Effector memory CD4-positive, alpha-beta T cell (primary cell): ENCODE results near the gene TMED1.
"Not testable (repeated sequence)": the region's sequence is repeated elsewhere in the genome, so short reads cannot be mapped to it uniquely, and the experiment has no call there.

ENCODE experiments used
- DNase-seq, 3 donors: peaks; one replicate each; pipeline ENCODE4 v3.0.0-alpha.2; 2020
- H3K27ac ChIP-seq: 2 replicates; pipeline ENCODE4 v1.7.0; 2013; ENCODE audit warnings: mild to moderate bottlenecking, low read length, moderate library complexity; ENCODE audit not compliant: insufficient read depth, poor library complexity, severe bottlenecking
- H3K27me3 ChIP-seq: replicated peaks from 2 replicates; pipeline ENCODE4 v1.7.0; 2013; ENCODE audit warnings: mild to moderate bottlenecking, low read length; ENCODE audit not compliant: insufficient read depth, control insufficient read depth, poor library complexity, severe bottlenecking
- H3K36me3 ChIP-seq: 2 replicates; pipeline ENCODE4 v1.7.0; 2013; ENCODE audit warnings: mild to moderate bottlenecking, low read length, moderate library complexity; ENCODE audit not compliant: control insufficient read depth, insufficient read depth
- H3K4me1 ChIP-seq: 2 replicates; pipeline ENCODE4 v1.7.0; 2013; ENCODE audit warnings: low read length, mild to moderate bottlenecking; ENCODE audit not compliant: control insufficient read depth, insufficient read depth, poor library complexity, severe bottlenecking
- H3K4me3 ChIP-seq: 2 replicates; pipeline ENCODE4 v1.7.0; 2013; ENCODE audit warnings: low read length, low read depth, mild to moderate bottlenecking; ENCODE audit not compliant: insufficient read depth, poor library complexity, severe bottlenecking
- H3K9me3 ChIP-seq: 2 replicates; pipeline ENCODE4 v1.7.0; 2013; ENCODE audit warnings: mild to moderate bottlenecking, low read length, moderate library complexity; ENCODE audit not compliant: control insufficient read depth

Gene TMED1

DNA sequence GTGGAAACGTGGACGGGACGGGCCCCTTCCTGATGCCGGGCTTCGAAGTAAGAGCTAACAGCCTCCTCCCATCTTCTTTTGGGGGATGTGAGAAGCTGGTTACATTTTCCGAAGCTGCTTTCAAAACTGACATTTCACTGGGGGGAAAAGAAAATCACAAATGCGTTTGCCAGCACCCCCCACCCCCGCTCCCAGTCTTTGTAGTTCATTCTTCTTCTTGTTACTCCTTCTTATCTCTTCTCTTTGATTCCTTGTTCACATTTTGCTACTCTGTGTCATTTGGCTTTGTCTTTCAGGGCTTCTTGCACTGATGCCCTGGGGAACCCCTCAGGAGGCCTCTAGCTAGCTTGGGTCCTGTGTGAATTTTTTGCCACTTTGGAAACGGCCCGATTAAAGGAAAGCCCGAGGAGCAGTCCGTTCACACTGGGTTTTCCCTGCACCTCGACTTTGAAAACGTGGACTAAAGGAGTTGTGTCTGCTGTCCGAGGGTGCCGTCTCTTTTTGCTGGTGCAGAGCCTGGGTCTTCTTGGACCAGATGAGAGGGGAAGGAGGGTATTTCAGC lies 36.6 kb upstream of the TMED1 start:
- Histone ChIP-seq H3K36me3 (no peaks in the 10 kb centered on the region), H3K9me3 (no peaks in the 10 kb centered on the region), H3K4me3 (peak overlapping the region; percentile 63), H3K27me3 (no peaks in the 10 kb centered on the region), H3K4me1 (peaks cover 9% of the 10 kb centered on the region), H3K27ac (no peak overlapping the region)
- DNase-seq = no peak

DNA sequence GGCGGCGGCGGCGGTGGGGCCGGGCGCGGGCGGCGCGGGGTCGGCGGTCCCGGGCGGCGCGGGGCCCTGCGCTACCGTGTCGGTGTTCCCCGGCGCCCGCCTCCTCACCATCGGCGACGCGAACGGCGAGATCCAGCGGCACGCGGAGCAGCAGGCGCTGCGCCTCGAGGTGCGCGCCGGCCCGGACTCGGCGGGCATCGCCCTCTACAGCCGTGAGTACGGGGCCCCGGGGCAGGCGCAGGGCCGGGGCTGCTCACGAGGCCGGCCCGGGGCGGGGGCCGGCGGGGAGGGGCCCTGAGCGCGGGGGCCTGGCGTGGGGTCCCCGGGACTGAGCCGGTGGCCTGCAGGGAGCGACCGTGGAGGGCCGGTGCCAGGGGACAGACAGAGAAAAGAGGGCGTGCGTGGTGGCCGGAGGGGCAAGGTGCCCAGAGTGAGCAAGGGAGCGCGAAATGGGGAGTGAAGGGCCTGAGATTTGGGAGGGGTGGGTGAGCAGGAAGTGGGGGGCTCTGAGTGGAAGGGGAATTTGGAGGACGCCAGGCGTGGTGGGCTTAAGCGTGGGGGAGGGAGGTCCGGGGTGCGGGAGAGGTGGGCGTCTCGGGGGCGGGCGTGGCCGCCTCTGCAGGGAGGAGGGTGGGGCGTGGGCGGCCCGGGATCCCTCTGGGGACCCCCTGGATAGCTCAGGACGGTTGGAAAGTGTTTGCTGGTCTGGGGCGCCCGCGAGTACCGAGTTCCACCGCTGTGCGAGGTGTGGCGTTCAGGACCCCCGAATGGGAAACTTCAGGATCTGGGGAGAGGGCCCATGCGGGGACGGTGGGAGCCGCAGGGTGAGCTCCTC lies 35.9 kb upstream of the TMED1 start:
- no peaks in the 10 kb centered on the region for H3K27me3 ChIP-seq
- peak in 1 of 3 donors; percentile 3 for DNase-seq

DNA sequence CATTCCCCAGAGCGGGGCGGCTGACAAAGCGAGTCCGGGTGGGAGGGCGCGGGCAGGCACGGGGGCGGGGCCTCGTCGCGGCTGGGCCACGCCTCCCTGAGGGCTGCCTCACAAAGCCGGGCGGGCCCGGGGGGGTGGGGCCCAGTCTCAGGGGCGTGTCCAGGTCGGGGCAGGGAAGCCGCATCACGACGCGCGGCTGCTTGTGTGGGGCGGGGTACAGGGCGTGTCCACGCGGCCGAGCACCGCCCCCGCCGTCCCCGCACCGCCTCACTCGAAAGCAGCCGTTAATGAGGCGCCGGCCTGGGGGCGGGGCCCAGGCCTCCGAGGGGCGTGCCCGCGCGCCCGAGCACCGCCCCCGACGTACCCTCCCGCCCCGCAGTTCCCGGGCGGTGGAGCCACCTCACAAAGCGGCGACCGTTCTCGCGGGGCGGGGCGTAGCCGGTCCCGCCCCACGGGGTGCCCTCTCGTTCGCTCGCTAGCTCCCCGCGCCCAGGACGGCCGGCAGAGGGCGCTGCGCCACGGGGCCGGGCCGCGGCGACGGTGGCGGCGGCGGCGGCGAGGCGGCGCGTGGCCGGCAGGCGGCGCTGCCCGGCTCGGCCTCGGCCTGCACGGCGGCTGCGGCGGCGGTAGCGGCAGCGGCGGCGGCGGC lies 35.1 kb upstream of the TMED1 start, which contains the start of gene CARM1:
CARM1 (plus strand) TSS at position 599 of the 649 bp plus-strand sequence. CDS start 150 bp downstream, outside the sequence.
- Histone ChIP-seq H3K27ac (peak within 1 kb of the TSS; percentile 46), H3K27me3 (no peaks in the 10 kb centered on the region), H3K36me3 (no peaks in the 10 kb centered on the region), H3K4me1 (peaks cover 9% of the 10 kb centered on the region), H3K4me3 (peak within 1 kb of the TSS; percentile 63), H3K9me3 (no peaks in the 10 kb centered on the region)
- DNase-seq = peak; percentile 99 to 100 (median 99)

More for the DNA sequence above, 35.9 kb upstream of the TMED1 start:
- H3K36me3 ChIP-seq = no peaks in the 10 kb centered on the region
- H3K9me3 ChIP-seq = no peaks in the 10 kb centered on the region
- peaks cover 9% of the 10 kb centered on the region for H3K4me1 ChIP-seq
- peak overlapping the region; percentile 63 for H3K4me3 ChIP-seq
- H3K27ac ChIP-seq = peak overlapping the region; percentile 42

DNA sequence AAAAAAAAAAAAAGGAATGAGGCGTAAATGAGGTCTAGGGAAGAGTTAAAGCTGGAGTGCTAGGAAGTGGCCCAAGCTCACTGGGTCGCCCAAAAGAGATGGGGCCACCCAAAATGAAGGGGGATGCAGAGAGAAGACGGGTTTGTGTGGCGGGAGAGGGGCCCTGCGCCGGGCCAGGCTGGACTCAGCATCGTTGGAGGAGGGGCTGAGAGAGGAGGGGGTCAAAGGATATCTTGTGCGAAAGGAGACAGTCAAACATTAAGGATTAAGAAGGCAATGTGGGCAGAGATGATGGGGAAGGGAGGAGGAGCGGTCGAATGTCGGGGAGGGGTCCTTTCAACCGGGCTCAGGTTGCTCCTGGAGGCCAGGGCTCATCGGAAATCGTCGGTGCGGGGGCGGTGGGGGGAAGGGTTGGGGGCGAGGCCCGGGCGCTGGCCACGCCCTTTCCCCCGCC lies 34.5 kb upstream of the TMED1 start:
- H3K27me3 ChIP-seq = no peaks in the 10 kb centered on the region
- H3K4me3 ChIP-seq = peak overlapping the region; percentile 45
- peaks cover 9% of the 10 kb centered on the region for H3K4me1 ChIP-seq
- peak overlapping the region; percentile 46 for H3K27ac ChIP-seq
- no peaks in the 10 kb centered on the region for H3K9me3 ChIP-seq
- H3K36me3 ChIP-seq = no peaks in the 10 kb centered on the region
- DNase-seq = no peak

DNA sequence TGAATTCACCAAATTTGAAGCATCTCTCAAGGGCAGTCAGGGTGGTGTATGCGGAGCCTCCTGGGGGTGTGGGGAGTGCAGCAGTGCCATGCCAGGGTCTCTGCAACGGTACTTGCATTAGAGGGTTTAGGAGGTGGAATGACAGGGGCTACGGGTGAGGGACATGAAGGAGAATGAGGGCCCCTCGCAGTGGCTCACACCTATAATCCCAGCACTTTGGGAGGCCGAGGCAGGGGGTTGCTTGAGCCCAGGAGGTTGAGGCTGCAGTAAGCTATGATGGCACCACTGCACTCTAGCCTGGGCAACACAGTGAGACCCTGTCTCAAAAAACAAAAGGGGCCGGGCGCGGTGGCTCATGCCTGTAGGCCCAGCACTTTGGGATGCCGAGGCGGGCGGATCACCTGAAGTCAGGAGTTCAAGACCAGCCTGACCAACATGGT lies 33.9 kb upstream of the TMED1 start:
- H3K9me3 ChIP-seq, H3K27me3 ChIP-seq, H3K36me3 ChIP-seq, H3K27ac ChIP-seq, H3K4me3 ChIP-seq, DNase-seq, H3K4me1 ChIP-seq: not testable (repeated sequence)

DNA sequence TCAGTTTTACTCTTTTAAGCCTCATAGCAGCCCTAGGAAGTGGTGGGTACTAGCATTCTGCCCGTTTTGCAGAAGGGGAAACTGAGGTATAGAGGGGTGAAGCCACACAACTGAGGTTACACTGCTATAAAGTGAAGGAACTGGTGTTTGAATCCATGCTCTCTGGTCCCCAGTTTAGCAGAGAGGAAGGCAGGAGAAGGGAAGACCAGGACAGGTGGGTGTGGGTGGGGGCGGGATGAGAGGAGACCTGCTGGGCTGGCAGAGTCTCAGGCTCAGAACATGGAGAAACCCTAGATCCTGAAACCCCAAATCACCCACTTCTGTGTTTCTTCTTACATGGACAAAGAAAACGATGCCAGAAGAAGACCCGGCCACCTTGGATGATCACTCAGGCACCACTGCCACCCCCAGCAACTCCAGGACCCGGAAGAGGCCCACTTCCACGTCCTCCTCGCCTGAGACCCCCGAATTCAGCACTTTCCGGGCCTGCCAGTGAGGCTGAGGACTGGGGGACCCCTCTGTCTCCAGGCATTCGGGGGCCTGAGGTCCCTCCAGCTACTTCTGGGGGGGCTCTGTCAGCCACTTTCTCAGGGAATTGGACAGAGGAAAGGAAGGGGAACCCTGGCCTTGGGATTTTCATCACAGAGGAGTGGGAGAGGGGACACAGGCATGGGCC lies 33.0 kb upstream of the TMED1 start:
- Histone ChIP-seq H3K4me1 (peaks cover 16% of the 10 kb centered on the region), H3K9me3 (no peaks in the 10 kb centered on the region), H3K36me3 (no peaks in the 10 kb centered on the region), H3K27ac (no peak overlapping the region), H3K4me3 (no peak overlapping the region), H3K27me3 (no peaks in the 10 kb centered on the region)
- DNase-seq = no peak

DNA sequence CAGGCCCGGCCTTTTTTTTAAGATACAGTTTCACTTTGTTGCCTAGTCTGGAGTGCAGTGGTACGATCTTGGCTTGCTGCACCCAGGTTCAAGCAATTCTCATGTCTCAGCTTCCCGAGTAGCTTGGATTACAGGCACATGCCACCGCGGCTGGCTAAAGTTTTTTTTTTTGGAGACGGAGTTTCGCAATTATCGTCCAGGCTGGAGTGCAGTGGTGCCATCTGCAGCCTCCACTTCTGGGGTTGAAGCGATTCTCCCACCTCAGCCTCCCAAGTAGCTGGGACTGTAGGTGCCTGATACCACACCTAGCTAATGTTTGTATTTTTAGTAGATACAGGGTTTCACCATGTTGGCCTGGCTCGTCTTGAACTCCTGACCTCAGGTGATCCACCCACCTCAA lies 30.5 kb upstream of the TMED1 start:
- no peak for DNase-seq
- Histone ChIP-seq H3K4me1 (peaks cover 12% of the 10 kb centered on the region), H3K9me3 (no peaks in the 10 kb centered on the region), H3K36me3 (no peaks in the 10 kb centered on the region), H3K27ac (no peak overlapping the region), H3K27me3 (no peaks in the 10 kb centered on the region), H3K4me3 (no peak overlapping the region)

DNA sequence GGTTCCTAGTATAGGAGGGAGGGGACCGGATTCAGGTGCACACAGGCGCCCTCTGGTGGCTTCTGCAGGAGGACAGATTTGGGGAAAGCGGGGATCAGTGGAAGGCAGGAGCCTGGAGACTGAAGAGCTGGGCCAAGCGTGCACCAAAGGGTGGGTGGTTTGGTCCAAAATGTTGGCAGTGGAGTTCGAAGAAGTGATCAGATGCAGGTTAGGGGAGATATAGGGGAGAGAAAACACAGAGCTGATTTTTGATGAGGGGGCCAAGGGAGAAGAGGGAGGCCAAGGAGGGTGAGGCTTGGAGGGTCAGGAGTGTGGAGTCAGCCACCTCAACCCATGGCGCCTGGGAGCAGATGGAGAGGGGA lies 28.5 kb upstream of the TMED1 start:
- Histone ChIP-seq H3K4me3 (no peak overlapping the region), H3K36me3 (no peaks in the 10 kb centered on the region), H3K4me1 (peaks cover 8% of the 10 kb centered on the region), H3K27ac (no peak overlapping the region), H3K9me3 (no peaks in the 10 kb centered on the region), H3K27me3 (no peaks in the 10 kb centered on the region)
- DNase-seq = peak; percentile 58 to 73 (median 60)

DNA sequence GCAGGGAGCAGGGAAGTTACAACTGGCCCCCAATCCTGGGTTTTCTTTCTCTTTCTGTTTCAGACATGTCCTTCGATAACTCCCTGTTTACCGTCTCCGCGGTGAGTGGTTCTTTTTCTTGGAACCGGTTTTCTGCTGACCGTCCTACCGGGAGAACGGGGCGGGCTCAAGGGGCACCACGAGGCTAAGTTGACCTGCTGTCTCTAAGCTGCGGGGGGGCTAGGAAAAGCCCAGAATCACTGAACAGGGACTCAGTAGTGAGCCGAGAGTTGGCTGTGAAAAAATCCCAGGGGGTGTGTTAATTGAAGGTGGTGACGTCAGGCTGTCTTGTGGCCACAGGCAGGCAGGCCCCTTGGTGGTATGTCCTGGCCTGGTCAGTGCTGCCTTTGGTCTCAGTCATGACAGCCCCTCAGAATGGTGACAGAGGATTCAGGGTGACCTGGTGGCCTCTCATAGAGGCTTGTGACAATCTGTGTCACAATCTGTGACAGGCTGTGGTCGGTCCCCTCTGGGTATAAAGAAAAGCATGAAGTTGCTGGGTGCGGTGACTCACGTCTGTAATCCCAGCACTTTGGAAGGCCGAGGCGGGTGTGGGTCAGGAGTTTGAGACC lies 27.2 kb upstream of the TMED1 start:
- H3K27me3 ChIP-seq = no peaks in the 10 kb centered on the region
- DNase-seq = no peak
- H3K4me3 ChIP-seq = no peak overlapping the region
- no peaks in the 10 kb centered on the region for H3K9me3 ChIP-seq
- H3K27ac ChIP-seq = no peak overlapping the region
- H3K36me3 ChIP-seq = no peaks in the 10 kb centered on the region
- H3K4me1 ChIP-seq = peaks cover 8% of the 10 kb centered on the region
